ENCODE measurements around the gene SNX24.

DNA sequence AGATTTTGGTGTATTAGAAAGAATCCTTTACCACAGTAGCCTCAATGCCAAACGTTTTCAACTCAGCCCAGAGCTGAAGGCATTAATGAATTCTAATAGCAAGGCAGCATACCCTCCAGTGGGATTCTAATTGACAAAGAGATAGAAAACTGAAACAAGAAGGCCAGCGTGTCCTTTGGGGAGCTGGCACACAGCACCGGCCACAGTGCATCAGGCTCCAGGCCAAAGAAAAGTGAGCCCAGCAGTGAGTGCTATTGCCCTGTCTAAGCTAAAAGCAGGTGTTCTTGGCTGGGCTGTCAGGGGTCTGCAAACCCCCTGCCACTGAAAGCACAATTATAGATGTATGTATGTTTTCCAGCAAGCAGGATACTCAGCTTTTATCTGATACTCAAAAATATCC is 150.7 kb downstream of the SNX24 start:
- TF ChIP-seq CTCF (IDR thresholded peaks at IDR 0.05): no peak
- TF ChIP-seq POLR2A (IDR thresholded peaks at IDR 0.05): no peak
